HEK293 (cell line): Measurements from ENCODE around the gene PDZD2.

Experiments used
- CTCF ChIA-PET: fragments of 350-600 bp; formaldehyde crosslinking; extraction: SDS; loops from one replicate; lab custom pipeline; 2021; ENCODE audit warnings: antibody characterized with exemption; lab: Yijun Ruan, JAX
- POLR2A ChIA-PET: fragments of 300-600 bp; formaldehyde crosslinking; extraction: SDS; loops from one replicate; lab custom pipeline; 2020; ENCODE audit warnings: antibody characterized with exemption, inconsistent platforms; lab: Yijun Ruan, JAX
- H3K27ac ChIP-seq: fragments of 200-500 bp; sonication (Bioruptor generic); 2 replicates; pipeline ENCODE4 v1.5.1; 2014; ENCODE audit warnings: low read depth, low read length, control low read depth, inconsistent platforms; ENCODE audit errors: extremely low read depth
- H3K36me3 ChIP-seq, 2 experiments: fragments of 200-500 bp in 1 of 2; sonication (Bioruptor generic) in 1 of 2; 1 replicate in 1 of 2; 2 replicates in 1 of 2; pipeline ENCODE4 v1.5.1; 2014 to 2017; ENCODE audit warnings: inconsistent platforms in 2 of 2, low read length in 2 of 2; ENCODE audit not compliant: control insufficient read depth in 2 of 2, insufficient read depth in 1 of 2
- H3K4me1 ChIP-seq: fragments of 200-500 bp; sonication (Bioruptor generic); 2 replicates; pipeline ENCODE4 v1.5.1; 2014; ENCODE audit warnings: mild to moderate bottlenecking, low read length, inconsistent platforms; ENCODE audit not compliant: control insufficient read depth, insufficient read depth
- H3K4me3 ChIP-seq: 2 replicates; pipeline ENCODE4 v1.5.1; 2011; ENCODE audit warnings: low read depth, mild to moderate bottlenecking, control low read depth, low read length, moderate library complexity
- H3K9me3 ChIP-seq: fragments of 200-500 bp; sonication (Bioruptor generic); 2 replicates; pipeline ENCODE4 v1.5.1; 2014; ENCODE audit warnings: low read depth, low read length, inconsistent platforms; ENCODE audit not compliant: control insufficient read depth, insufficient read depth
- BCL11A ChIP-seq: fragments of 450-650 bp; formaldehyde crosslinking; IDR thresholded peaks from 2 replicates; pipeline ENCODE4 v1.5.1; 2016; ENCODE audit warnings: low read depth, missing biosample characterization, missing genetic modification characterization
- CTCF ChIP-seq: fragments of 450-650 bp; formaldehyde crosslinking; IDR thresholded peaks from 2 replicates; pipeline ENCODE4 v1.5.1; 2016; ENCODE audit warnings: missing biosample characterization, missing genetic modification characterization
- GLI4 ChIP-seq: fragments of 450-650 bp; formaldehyde crosslinking; IDR thresholded peaks from 2 replicates; pipeline ENCODE4 v1.5.1; 2016; ENCODE audit warnings: missing biosample characterization, missing genetic modification characterization
- GLIS2 ChIP-seq: fragments of 450-650 bp; formaldehyde crosslinking; IDR thresholded peaks from 2 replicates; pipeline ENCODE4 v1.5.1; 2016; ENCODE audit warnings: missing biosample characterization, missing genetic modification characterization
- HIC1 ChIP-seq: fragments of 450-650 bp; formaldehyde crosslinking; IDR thresholded peaks from 2 replicates; pipeline ENCODE4 v1.5.1; 2016; ENCODE audit warnings: missing biosample characterization, missing genetic modification characterization
- OVOL3 ChIP-seq: fragments of 450-650 bp; formaldehyde crosslinking; IDR thresholded peaks from 2 replicates; pipeline ENCODE4 v1.5.1; 2016; ENCODE audit warnings: missing biosample characterization, missing genetic modification characterization
- PRDM1 ChIP-seq: fragments of 450-650 bp; formaldehyde crosslinking; IDR thresholded peaks from 2 replicates; pipeline ENCODE4; 2016; ENCODE audit warnings: missing biosample characterization, missing genetic modification characterization
- PRDM6 ChIP-seq: fragments of 450-650 bp; formaldehyde crosslinking; IDR thresholded peaks from 2 replicates; pipeline ENCODE4 v1.5.1; 2017; ENCODE audit warnings: missing biosample characterization, missing genetic modification characterization
- REPIN1 ChIP-seq: fragments of 450-650 bp; formaldehyde crosslinking; IDR thresholded peaks from 2 replicates; pipeline ENCODE4 v1.5.1; 2017; ENCODE audit warnings: missing biosample characterization, missing genetic modification characterization, low read depth
- SCRT1 ChIP-seq: fragments of 450-650 bp; formaldehyde crosslinking; IDR thresholded peaks from 2 replicates; pipeline ENCODE4 v1.5.1; 2016; ENCODE audit warnings: missing biosample characterization, missing genetic modification characterization, borderline replicate concordance
- SCRT2 ChIP-seq: fragments of 450-650 bp; formaldehyde crosslinking; IDR thresholded peaks from 2 replicates; pipeline ENCODE4 v1.5.1; 2016; ENCODE audit warnings: missing biosample characterization, missing genetic modification characterization
- SETDB1 ChIP-seq: IDR thresholded peaks from one replicate; pipeline ENCODE4 v1.6.1; 2017; ENCODE audit warnings: mild to moderate bottlenecking, low read length, moderate library complexity, mixed read lengths; ENCODE audit not compliant: insufficient read length
- TRIM28 ChIP-seq: IDR thresholded peaks from 2 replicates; pipeline ENCODE4 v1.6.1; 2011; ENCODE audit warnings: low read length, control low read depth, borderline replicate concordance
- ZBTB17 ChIP-seq: fragments of 450-650 bp; formaldehyde crosslinking; IDR thresholded peaks from 2 replicates; pipeline ENCODE4 v1.5.1; 2016; ENCODE audit warnings: missing biosample characterization, missing genetic modification characterization
- ZEB2 ChIP-seq: fragments of 450-650 bp; formaldehyde crosslinking; IDR thresholded peaks from 2 replicates; pipeline ENCODE4 v1.5.1; 2016; ENCODE audit warnings: missing biosample characterization, missing genetic modification characterization
- ZFP3 ChIP-seq: fragments of 450-650 bp; formaldehyde crosslinking; IDR thresholded peaks from 2 replicates; pipeline ENCODE4 v1.5.1; 2016; ENCODE audit warnings: low read depth, missing biosample characterization, missing genetic modification characterization
- ZNF140 ChIP-seq: fragments of 450-650 bp; formaldehyde crosslinking; IDR thresholded peaks from 2 replicates; pipeline ENCODE4 v1.5.1; 2016; ENCODE audit warnings: missing biosample characterization, missing genetic modification characterization
- ZNF394 ChIP-seq: fragments of 450-650 bp; formaldehyde crosslinking; IDR thresholded peaks from 2 replicates; pipeline ENCODE4 v1.5.1; 2016; ENCODE audit warnings: missing biosample characterization, missing genetic modification characterization, mild to moderate bottlenecking, moderate library complexity, borderline replicate concordance
- ZNF488 ChIP-seq: fragments of 450-650 bp; formaldehyde crosslinking; IDR thresholded peaks from 2 replicates; pipeline ENCODE4 v1.5.1; 2016; ENCODE audit warnings: missing biosample characterization, missing genetic modification characterization
- ZNF623 ChIP-seq: fragments of 450-650 bp; formaldehyde crosslinking; IDR thresholded peaks from 2 replicates; pipeline ENCODE4 v1.5.1; 2016; ENCODE audit warnings: missing biosample characterization, missing genetic modification characterization
- ZNF664 ChIP-seq: fragments of 450-650 bp; formaldehyde crosslinking; IDR thresholded peaks from 2 replicates; pipeline ENCODE4 v1.5.1; 2016; ENCODE audit warnings: missing biosample characterization, missing genetic modification characterization
- ZNF707 ChIP-seq: fragments of 450-650 bp; formaldehyde crosslinking; IDR thresholded peaks from 2 replicates; pipeline ENCODE4 v1.5.1; 2016; ENCODE audit warnings: missing biosample characterization, missing genetic modification characterization
- TF ChIP-seq, protein P1 (sequence below): fragments of 450-650 bp; formaldehyde crosslinking; IDR thresholded peaks from 2 replicates; pipeline ENCODE4; 2016; ENCODE audit warnings: missing biosample characterization, missing genetic modification characterization

The PDZD2 gene

DNA sequence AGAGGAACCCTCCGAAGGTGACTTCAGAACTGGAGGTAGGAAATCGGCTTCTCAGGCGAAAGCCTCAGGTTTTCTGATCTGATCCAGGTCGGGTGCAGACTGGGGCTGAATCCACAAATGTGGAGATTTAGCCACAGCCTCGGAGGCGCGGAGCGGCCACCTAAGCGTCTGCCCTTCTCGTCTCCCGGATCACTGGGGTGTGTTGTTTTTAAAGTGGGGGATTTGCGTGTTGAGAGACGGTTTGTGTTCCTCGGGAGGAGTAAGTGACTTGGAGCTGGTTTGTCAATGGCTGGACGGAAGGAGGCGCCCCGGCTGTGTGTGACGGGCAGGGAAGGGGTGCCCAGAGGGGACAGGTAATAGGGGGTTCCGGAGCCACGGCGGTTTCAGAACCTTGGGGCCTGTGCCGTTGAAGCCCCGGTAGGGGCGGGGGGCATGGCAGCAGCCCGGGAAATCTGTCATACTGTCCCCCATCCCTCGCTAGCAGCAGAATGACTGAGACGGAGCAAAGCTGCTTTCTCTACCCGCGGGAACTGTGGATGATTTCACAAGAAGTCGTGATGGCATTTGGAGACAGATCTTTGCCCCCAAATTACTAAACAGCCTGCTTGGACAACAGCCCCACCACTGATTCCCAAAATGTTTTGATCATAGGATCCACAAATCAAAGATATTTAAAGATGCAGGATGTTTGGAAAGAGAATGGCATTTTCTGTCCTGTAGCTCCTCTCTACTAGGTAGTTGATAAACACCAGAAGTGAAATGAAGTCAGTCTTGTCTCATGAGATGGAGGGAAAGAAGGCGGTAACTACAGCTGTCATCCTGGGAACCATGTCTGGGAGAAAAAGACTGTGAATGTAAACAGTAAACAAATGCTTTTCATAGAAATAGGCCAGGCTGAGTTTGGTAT lies 216.5 kb downstream of the PDZD2 start (continued):
- TF ChIP-seq GLIS2 (peak; percentile 19; the same call in 1 of the 2 replicates), GLI4 (tag by site-specific recombination) (no peak), ZNF140 (no peak), CTCF (tag by site-specific recombination) (peak; percentile 76), SCRT2 (tag by site-specific recombination) (no peak), PRDM1 (tag by site-specific recombination) (peak; percentile 33; the same call in 1 of the 2 replicates), HIC1 (tag by site-specific recombination) (0 out of 2 replicates have a peak, but pooled peaks have one; percentile 6), ZNF488 (tag by site-specific recombination) (no peak), ZNF623 (tag by site-specific recombination) (no peak), BCL11A (tag by site-specific recombination) (no peak), PRDM6 (tag by site-specific recombination) (no peak), ZEB2 (tag by site-specific recombination) (peak; percentile 48; the same call in 1 of the 2 replicates), ZNF707 (tag by site-specific recombination) (no peak), REPIN1 (tag by site-specific recombination) (no peak), ZBTB17 (tag by site-specific recombination) (peak; percentile 82; the same call in 1 of the 2 replicates)

DNA sequence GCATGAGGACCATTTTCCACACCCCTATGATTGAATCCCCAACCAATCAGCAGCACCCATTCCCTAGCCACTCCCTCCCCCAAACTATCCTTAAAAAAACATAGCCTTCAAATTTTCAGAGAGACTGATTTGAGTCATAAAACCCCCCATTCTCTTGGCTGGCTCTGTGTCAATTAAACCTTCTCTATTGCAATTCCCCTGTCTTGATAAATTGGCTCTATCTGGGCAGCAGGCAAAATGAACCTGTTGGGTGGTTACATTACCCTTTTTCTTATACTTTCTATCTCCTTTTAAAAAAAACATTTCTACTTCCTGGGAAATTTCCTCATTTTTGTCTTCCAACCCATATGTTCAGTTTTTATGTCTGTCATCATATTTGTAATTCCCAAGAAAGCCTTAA lies 220.2 kb downstream of the PDZD2 start:
- Histone ChIP-seq H3K27ac (no peak overlapping the region), H3K36me3 (no peaks in the 10 kb centered on the region), H3K9me3 (no peaks in the 10 kb centered on the region), H3K4me3 (no peak overlapping the region), H3K4me1 (peaks cover 3% of the 10 kb centered on the region)
- ChIA-PET CTCF (no interaction called here), POLR2A (no interaction called here)
- TF ChIP-seq SETDB1 (peak; percentile 93), SCRT1 (tag by site-specific recombination) (no peak), ZNF394 (no peak), TRIM28 (0 out of 2 replicates have a peak, but pooled peaks have one; percentile 14), OVOL3 (tag by site-specific recombination) (no peak), ZNF664 (tag by site-specific recombination) (no peak), ZFP3 (tag by site-specific recombination) (no peak)
- TF ChIP-seq, protein P1, sequence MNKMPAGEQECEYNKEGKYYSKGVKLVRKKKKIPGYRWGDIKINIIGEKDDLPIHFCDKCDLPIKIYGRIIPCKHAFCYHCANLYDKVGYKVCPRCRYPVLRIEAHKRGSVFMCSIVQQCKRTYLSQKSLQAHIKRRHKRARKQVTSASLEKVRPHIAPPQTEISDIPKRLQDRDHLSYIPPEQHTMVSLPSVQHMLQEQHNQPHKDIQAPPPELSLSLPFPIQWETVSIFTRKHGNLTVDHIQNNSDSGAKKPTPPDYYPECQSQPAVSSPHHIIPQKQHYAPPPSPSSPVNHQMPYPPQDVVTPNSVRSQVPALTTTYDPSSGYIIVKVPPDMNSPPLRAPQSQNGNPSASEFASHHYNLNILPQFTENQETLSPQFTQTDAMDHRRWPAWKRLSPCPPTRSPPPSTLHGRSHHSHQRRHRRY (tag by site-specific recombination): no peak
